PC-9 (cell line): Measurements from ENCODE around the gene CNDP1.

ENCODE experiments used
- EZH2 ChIP-seq: fragments of 200-600 bp; sonication (generic); IDR thresholded peaks from 2 replicates; pipeline ENCODE4 v1.8.0; 2017; ENCODE audit warnings: antibody characterized with exemption, low read depth
- TF ChIP-seq, protein P1 (sequence below): fragments of 200-600 bp; sonication (generic); conservative IDR thresholded peaks from 2 replicates; pipeline ENCODE4 v1.6.1; 2017; ENCODE audit warnings: mixed run types, antibody characterized with exemption, mild to moderate bottlenecking, moderate library complexity

DNA sequence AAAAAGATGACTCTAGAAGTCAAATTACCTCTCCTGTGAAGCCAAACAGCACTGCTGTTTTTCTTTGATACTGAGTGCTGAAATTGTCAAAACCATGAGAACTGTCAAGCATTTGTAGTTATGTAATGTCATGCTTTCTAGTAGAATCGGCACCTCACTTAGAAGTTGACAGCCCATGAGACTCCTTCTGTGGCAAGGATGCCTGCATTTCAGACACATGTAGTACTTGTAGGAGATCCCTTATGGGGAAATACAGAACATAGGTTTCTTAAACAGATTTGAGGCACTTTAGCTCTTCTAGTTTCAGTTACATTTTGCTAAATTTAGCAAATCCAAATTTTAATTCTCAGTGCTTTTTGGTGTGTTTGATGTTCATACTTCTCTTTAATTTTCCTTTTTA lies 79.1 kb downstream of the CNDP1 start:
- no peak for TF ChIP-seq EZH2
- TF ChIP-seq, protein P1, sequence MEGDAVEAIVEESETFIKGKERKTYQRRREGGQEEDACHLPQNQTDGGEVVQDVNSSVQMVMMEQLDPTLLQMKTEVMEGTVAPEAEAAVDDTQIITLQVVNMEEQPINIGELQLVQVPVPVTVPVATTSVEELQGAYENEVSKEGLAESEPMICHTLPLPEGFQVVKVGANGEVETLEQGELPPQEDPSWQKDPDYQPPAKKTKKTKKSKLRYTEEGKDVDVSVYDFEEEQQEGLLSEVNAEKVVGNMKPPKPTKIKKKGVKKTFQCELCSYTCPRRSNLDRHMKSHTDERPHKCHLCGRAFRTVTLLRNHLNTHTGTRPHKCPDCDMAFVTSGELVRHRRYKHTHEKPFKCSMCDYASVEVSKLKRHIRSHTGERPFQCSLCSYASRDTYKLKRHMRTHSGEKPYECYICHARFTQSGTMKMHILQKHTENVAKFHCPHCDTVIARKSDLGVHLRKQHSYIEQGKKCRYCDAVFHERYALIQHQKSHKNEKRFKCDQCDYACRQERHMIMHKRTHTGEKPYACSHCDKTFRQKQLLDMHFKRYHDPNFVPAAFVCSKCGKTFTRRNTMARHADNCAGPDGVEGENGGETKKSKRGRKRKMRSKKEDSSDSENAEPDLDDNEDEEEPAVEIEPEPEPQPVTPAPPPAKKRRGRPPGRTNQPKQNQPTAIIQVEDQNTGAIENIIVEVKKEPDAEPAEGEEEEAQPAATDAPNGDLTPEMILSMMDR, result no peak
